Activated naive CD4-positive, alpha-beta T cell (primary cell): ENCODE data around the gene DCDC2.
"Not testable (repeated sequence)": the region's sequence is repeated elsewhere in the genome, so short reads cannot be mapped to it uniquely, and the experiment has no call there.

Experiments used
- DNase-seq, 4 experiments: peaks; one replicate each; lab custom pipeline; 2025; lab: John Stamatoyannopoulos, UW

DCDC2 gene

GRCh38 chr6:24225838-24226237, 132.0 kb downstream of the DCDC2 start:
- DNase-seq: no peak

GRCh38 chr6:24223115-24223919, 134.5 kb downstream of the DCDC2 start:
- DNase-seq: no peak

- no peak for DNase-seq
Measured at GRCh38 chr6:24219670-24220069, 138.2 kb downstream of the DCDC2 start.

- DNase-seq: no peak
Measured at GRCh38 chr6:24214984-24215383, 142.9 kb downstream of the DCDC2 start.

GRCh38 chr6:24207413-24207812, 150.4 kb downstream of the DCDC2 start:
- DNase-seq: no peak

- DNase-seq: no peak
Measured at GRCh38 chr6:24205020-24205492, 152.8 kb downstream of the DCDC2 start.

- not testable (repeated sequence) for DNase-seq
Measured at GRCh38 chr6:24204113-24204512, 153.7 kb downstream of the DCDC2 start.

GRCh38 chr6:24197892-24198291, 160.0 kb downstream of the DCDC2 start:
- no peak for DNase-seq

GRCh38 chr6:24195836-24196597, 161.8 kb downstream of the DCDC2 start:
- DNase-seq: no peak

GRCh38 chr6:24194978-24195700, 162.7 kb downstream of the DCDC2 start:
- no peak for DNase-seq

- no peak for DNase-seq
Measured at GRCh38 chr6:24193364-24193763, 164.5 kb downstream of the DCDC2 start.

GRCh38 chr6:24191346-24191745, 166.5 kb downstream of the DCDC2 start:
- no peak for DNase-seq

- DNase-seq: no peak
Measured at GRCh38 chr6:24188578-24189080, 169.2 kb downstream of the DCDC2 start.

- DNase-seq: no peak
Measured at GRCh38 chr6:24187965-24188577, 169.8 kb downstream of the DCDC2 start.

- no peak for DNase-seq
Measured at GRCh38 chr6:24186349-24186748, 171.5 kb downstream of the DCDC2 start.

GRCh38 chr6:24183584-24183983, 174.3 kb downstream of the DCDC2 start:
- DNase-seq: no peak

- no peak for DNase-seq
Measured at GRCh38 chr6:24157886-24158285, 200.0 kb downstream of the DCDC2 start.

- DNase-seq: no peak
Measured at GRCh38 chr6:24154121-24154520, 203.7 kb downstream of the DCDC2 start.

- no peak for DNase-seq
Measured at GRCh38 chr6:24152014-24152413, 205.8 kb downstream of the DCDC2 start.

- no peak for DNase-seq
Measured at GRCh38 chr6:24149836-24150235, 208.0 kb downstream of the DCDC2 start.

- DNase-seq: no peak
Measured at GRCh38 chr6:24149296-24149695, 208.6 kb downstream of the DCDC2 start.

GRCh38 chr6:24148684-24149083, 209.2 kb downstream of the DCDC2 start:
- no peak for DNase-seq
